ENCODE measurements around the gene ZFYVE27.
A peak's percentile ranks its signal among the peaks of the same experiment; 100 is the strongest.
"Not testable (repeated sequence)": the region's sequence is repeated elsewhere in the genome, so short reads cannot be mapped to it uniquely, and the experiment has no call there.

Gene ZFYVE27

GRCh38 chr10:97736902-97737769, at the start of gene ZFYVE27:
ZFYVE27 (plus strand) TSS chr10:97737128; CDS start chr10:97738478, 1,350 bp downstream.
- DNase-seq, result peak; percentile 95

GRCh38 chr10:97687785-97688781, 48.8 kb upstream of the ZFYVE27 start:
- DNase-seq, result no peak

GRCh38 chr10:97689559-97690020, 47.3 kb upstream of the ZFYVE27 start:
- DNase-seq, result no peak

GRCh38 chr10:97690133-97690532, 46.8 kb upstream of the ZFYVE27 start:
- DNase-seq, result no peak

GRCh38 chr10:97698072-97698655, 38.8 kb upstream of the ZFYVE27 start:
- DNase-seq, result not testable (repeated sequence)

- DNase-seq, result peak; percentile 42 to 48
Measured at GRCh38 chr10:97701438-97702069, 35.4 kb upstream of the ZFYVE27 start.

GRCh38 chr10:97703398-97704067, 33.4 kb upstream of the ZFYVE27 start:
- no peak for DNase-seq

GRCh38 chr10:97704341-97704740, 32.6 kb upstream of the ZFYVE27 start:
- DNase-seq, result no peak

- no peak for DNase-seq
Measured at GRCh38 chr10:97705006-97705670, 31.8 kb upstream of the ZFYVE27 start.

- DNase-seq, result no peak
Measured at GRCh38 chr10:97707134-97707861, 29.6 kb upstream of the ZFYVE27 start.

GRCh38 chr10:97708167-97708566, 28.8 kb upstream of the ZFYVE27 start:
- no peak for DNase-seq

- DNase-seq, result peak; percentile 22 to 42
Measured at GRCh38 chr10:97708976-97709946, 27.7 kb upstream of the ZFYVE27 start.

- DNase-seq, result no peak
Measured at GRCh38 chr10:97711640-97712572, 25.0 kb upstream of the ZFYVE27 start.

- no peak for DNase-seq
Measured at GRCh38 chr10:97713339-97713825, 23.5 kb upstream of the ZFYVE27 start, which contains the start of gene MARVELD1. MARVELD1 (plus strand) TSS chr10:97713730; CDS start chr10:97713877, 147 bp downstream.

- peak; percentile 37 to 43 for DNase-seq
Measured at GRCh38 chr10:97713826-97714400, 23.0 kb upstream of the ZFYVE27 start.

GRCh38 chr10:97714401-97715258, 22.3 kb upstream of the ZFYVE27 start:
- peak in 1 of 2 donors; percentile 8 for DNase-seq

Data from activated CD4-positive, alpha-beta T cell treated with anti-CD3 and anti-CD28 coated beads for 4 hours (primary cell).